Measurements from ENCODE around the gene GPR179.

DNA sequence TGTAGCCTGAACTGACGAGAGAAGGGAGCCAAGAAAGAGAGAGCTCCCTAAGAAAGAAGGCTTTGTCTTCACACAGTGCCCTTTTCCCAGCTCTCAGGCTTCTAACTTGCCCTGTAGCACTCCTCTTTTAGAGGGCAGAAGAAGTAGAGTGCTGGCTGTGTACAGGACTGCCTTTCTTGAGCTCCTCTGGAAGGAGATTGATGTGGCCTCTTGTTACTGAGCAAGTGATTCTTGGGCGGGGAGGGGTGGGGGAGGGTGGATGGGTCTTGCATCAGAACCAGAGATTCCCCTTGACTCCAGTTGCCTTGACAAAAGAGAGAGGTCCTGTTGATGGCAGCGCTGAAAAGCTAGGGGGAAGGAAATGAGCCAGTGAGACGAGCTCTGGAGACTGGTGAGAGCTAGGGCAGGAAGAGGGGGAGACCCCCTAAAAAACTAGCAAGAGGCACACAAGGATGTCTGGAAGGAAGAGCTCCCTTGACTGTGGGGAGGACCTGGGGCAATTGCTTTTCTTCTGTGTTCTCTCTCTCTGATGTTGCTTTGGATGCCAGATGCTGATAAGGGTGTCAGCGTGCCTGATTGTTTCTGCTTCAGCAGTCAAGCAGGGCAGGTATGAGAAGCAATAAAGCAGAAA, 18.4 kb downstream of the GPR179 start:
- TF ChIP-seq, protein P1, sequence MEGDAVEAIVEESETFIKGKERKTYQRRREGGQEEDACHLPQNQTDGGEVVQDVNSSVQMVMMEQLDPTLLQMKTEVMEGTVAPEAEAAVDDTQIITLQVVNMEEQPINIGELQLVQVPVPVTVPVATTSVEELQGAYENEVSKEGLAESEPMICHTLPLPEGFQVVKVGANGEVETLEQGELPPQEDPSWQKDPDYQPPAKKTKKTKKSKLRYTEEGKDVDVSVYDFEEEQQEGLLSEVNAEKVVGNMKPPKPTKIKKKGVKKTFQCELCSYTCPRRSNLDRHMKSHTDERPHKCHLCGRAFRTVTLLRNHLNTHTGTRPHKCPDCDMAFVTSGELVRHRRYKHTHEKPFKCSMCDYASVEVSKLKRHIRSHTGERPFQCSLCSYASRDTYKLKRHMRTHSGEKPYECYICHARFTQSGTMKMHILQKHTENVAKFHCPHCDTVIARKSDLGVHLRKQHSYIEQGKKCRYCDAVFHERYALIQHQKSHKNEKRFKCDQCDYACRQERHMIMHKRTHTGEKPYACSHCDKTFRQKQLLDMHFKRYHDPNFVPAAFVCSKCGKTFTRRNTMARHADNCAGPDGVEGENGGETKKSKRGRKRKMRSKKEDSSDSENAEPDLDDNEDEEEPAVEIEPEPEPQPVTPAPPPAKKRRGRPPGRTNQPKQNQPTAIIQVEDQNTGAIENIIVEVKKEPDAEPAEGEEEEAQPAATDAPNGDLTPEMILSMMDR (IDR thresholded peaks at IDR 0.05): no peak
- no peak for TF ChIP-seq POLR2A (IDR thresholded peaks at IDR 0.05)
